ENCODE measurements around the gene LKAAEAR1. TPM values are rescaled to one million over a fixed set of nuclear protein-coding genes. Genes with fewer than 3 reads are reported as not detected.
"Not testable (repeated sequence)": the region's sequence is repeated elsewhere in the genome, so short reads cannot be mapped to it uniquely, and the experiment has no call there.

The LKAAEAR1 gene
- total RNA-seq, 3 donors from 2014 or later: 0.64 TPM; not detected in 2

DNA sequence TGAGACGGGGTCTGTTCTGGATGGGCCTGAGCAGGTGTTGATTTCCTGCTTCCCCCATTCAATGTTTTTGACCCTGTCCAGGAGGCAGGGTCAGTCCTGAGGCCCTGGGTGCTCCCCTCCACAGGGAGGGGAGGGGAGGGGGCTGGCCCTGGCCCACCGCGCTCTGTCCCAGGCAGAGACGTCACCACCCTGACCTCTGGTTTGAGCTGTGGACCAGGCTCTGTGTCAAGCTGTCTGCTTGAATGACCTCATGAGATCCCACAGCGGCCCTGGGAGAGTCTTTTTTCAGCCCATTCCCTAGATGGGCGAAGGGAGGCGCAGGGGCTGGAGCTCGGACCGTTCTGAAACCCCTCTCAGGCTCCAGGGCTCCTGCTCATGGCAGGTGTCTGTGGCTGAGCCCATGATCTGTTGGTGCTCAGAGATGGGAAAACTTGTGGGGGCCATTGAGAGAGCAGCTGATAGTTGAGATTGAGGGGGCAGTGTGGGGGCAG is 8.9 kb upstream of the LKAAEAR1 start:
- Histone ChIP-seq H3K4me3 (no peak overlapping the region), H3K27me3 (no peaks in the 10 kb centered on the region), H3K27ac (no peak overlapping the region), H3K36me3 (no peaks in the 10 kb centered on the region), H3K4me1 (no peaks in the 10 kb centered on the region), H3K9me3 (no peaks in the 10 kb centered on the region)
- intact Hi-C loops (cut with DNase I; ENCODE audit: low total_unique reads): no loop called here
- TF ChIP-seq POLR2AphosphoS5 (IDR thresholded peaks at IDR 0.05) (no peak), POLR2A (IDR thresholded peaks at IDR 0.05) (no peak)
- TF ChIP-seq, protein P1, sequence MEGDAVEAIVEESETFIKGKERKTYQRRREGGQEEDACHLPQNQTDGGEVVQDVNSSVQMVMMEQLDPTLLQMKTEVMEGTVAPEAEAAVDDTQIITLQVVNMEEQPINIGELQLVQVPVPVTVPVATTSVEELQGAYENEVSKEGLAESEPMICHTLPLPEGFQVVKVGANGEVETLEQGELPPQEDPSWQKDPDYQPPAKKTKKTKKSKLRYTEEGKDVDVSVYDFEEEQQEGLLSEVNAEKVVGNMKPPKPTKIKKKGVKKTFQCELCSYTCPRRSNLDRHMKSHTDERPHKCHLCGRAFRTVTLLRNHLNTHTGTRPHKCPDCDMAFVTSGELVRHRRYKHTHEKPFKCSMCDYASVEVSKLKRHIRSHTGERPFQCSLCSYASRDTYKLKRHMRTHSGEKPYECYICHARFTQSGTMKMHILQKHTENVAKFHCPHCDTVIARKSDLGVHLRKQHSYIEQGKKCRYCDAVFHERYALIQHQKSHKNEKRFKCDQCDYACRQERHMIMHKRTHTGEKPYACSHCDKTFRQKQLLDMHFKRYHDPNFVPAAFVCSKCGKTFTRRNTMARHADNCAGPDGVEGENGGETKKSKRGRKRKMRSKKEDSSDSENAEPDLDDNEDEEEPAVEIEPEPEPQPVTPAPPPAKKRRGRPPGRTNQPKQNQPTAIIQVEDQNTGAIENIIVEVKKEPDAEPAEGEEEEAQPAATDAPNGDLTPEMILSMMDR (IDR thresholded peaks at IDR 0.05): no peak
- DNase-seq (ENCODE audit: low spot score in 2 of 2): no peak

DNA sequence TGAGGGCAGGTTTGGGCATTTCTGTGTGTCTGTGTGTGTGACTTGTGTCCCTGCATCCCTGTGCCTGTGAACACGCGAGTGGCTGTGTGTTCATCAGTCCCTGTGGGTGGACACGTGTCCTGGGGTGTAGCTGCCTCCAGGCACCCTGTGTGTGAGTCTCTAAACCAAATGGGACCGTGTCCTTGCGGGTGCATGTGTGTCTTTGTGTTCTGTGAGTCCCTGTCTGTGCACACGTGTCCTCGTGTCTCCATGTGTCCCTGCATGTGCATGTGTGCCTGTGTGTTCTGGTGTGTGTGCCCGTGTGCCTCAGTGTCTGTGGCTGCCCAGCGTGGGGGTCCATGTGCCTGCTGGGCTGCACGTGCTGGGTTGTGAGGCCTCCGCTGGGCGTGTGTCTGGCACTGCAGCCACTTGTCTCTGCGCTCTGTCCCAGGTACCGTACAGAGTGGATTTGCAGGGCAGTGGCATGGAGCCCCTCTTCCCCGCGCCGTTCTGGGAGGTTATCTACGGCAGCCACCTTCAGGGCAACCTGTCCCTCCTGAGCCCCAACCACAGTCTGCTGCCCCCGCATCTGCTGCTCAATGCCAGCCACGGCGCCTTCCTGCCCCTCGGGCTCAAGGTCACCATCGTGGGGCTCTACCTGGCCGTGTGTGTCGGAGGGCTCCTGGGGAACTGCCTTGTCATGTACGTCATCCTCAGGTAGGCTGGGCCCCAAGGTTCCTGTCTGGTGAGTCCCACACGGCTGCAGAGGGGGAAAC is 8.2 kb upstream of the LKAAEAR1 start:
- H3K27ac ChIP-seq: no peak overlapping the region
- TF ChIP-seq, protein P1 (IDR thresholded peaks at IDR 0.05): no peak
- TF ChIP-seq POLR2AphosphoS5 (IDR thresholded peaks at IDR 0.05) (no peak), POLR2A (IDR thresholded peaks at IDR 0.05) (no peak)
- DNase-seq (ENCODE audit: low spot score in 2 of 2): no peak
- intact Hi-C loops (cut with DNase I; ENCODE audit: low total_unique reads): no loop called here
- H3K36me3 ChIP-seq: no peaks in the 10 kb centered on the region
- no peaks in the 10 kb centered on the region for H3K4me1 ChIP-seq
- H3K4me3 ChIP-seq: no peak overlapping the region
- H3K9me3 ChIP-seq: no peaks in the 10 kb centered on the region
- no peaks in the 10 kb centered on the region for H3K27me3 ChIP-seq

DNA sequence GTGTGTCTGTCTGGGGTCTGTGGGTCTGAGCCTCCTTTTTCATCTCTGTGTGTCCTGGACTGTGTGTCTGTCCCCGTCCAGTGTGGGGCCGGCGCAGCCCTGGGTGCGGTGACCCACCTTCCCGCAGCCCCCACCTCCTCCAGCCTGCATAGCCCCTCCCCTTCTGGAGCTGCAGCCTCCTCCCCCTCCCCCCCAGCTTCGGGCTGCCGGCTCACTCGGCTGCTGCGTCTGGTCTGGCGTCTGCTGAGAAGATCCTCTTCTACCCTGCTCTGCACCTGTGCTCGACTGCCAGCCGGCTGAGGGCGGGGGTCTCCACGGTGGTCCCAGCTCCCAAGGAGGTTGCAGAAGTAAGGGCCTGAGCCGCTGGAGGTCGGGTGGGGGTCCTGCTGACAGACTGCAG is 7.6 kb upstream of the LKAAEAR1 start:
- DNase-seq (ENCODE audit: low spot score in 2 of 2): no peak
- no peaks in the 10 kb centered on the region for H3K9me3 ChIP-seq
- H3K4me3 ChIP-seq: no peak overlapping the region
- no peaks in the 10 kb centered on the region for H3K36me3 ChIP-seq
- no peaks in the 10 kb centered on the region for H3K27me3 ChIP-seq
- no peak overlapping the region for H3K27ac ChIP-seq
- intact Hi-C loops (cut with DNase I; ENCODE audit: low total_unique reads): no loop called here
- H3K4me1 ChIP-seq: no peaks in the 10 kb centered on the region
- TF ChIP-seq POLR2AphosphoS5 (IDR thresholded peaks at IDR 0.05): no peak
- TF ChIP-seq, protein P1 (IDR thresholded peaks at IDR 0.05): no peak
- TF ChIP-seq POLR2A (IDR thresholded peaks at IDR 0.05): no peak

DNA sequence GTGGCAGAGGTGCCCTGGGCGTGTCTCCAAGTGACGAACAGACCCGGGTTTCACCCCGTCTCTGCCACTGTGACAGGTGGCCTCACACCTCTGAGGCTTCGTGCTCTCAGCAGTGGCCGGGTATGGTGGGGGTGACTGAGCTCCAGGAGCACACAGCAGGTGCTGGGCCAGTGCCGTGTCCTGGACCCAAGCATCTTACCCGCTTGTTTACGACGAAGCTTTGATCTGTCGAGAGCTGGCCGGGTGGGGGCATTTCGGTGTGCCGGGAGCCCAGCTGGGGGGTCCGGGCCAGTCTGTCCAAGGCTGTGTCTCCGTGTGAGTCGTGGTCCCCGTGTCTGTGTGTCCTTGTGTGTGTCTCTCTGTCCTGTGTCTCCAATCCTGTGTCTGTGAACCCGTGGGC is 7.1 kb upstream of the LKAAEAR1 start:
- Histone ChIP-seq H3K4me3 (no peak overlapping the region), H3K27ac (no peak overlapping the region), H3K36me3 (no peaks in the 10 kb centered on the region), H3K4me1 (no peaks in the 10 kb centered on the region), H3K27me3 (no peaks in the 10 kb centered on the region), H3K9me3 (no peaks in the 10 kb centered on the region)
- intact Hi-C loops (cut with DNase I; ENCODE audit: low total_unique reads): no loop called here
- TF ChIP-seq POLR2A (IDR thresholded peaks at IDR 0.05) (no peak), POLR2AphosphoS5 (IDR thresholded peaks at IDR 0.05) (no peak)
- TF ChIP-seq, protein P1 (IDR thresholded peaks at IDR 0.05): no peak
- DNase-seq (ENCODE audit: low spot score in 2 of 2): no peak

DNA sequence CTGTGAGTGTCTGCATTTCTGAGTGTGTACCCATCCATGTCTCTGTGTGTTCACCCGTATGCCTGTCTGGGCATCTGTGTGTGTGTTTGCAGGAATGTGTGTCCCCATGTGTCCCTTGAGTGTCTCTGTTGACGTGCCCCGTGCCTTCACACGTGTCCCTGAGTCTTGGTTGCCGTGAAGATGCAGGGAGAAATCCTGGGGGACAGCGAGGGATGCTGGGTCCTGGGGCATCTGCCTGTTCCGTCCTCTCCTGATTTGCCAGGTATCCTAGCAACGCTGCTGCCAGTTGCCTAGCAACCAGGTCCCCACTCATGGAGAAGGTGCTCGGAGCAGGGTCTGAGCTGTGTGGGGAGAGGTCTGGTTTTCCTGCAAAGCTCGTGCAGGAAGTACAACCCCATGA is 6.0 kb upstream of the LKAAEAR1 start:
- no peak for DNase-seq (ENCODE audit: low spot score in 2 of 2)
- H3K36me3 ChIP-seq: no peaks in the 10 kb centered on the region
- H3K9me3 ChIP-seq: no peaks in the 10 kb centered on the region
- no peaks in the 10 kb centered on the region for H3K4me1 ChIP-seq
- intact Hi-C loops (cut with DNase I; ENCODE audit: low total_unique reads): no loop called here
- peaks cover 0 to 2% of the 10 kb centered on the region in 2 donors for H3K27me3 ChIP-seq
- no peak overlapping the region for H3K4me3 ChIP-seq
- H3K27ac ChIP-seq: no peak overlapping the region
- TF ChIP-seq, protein P1 (IDR thresholded peaks at IDR 0.05): no peak
- TF ChIP-seq POLR2AphosphoS5 (IDR thresholded peaks at IDR 0.05) (no peak), POLR2A (IDR thresholded peaks at IDR 0.05) (no peak)

DNA sequence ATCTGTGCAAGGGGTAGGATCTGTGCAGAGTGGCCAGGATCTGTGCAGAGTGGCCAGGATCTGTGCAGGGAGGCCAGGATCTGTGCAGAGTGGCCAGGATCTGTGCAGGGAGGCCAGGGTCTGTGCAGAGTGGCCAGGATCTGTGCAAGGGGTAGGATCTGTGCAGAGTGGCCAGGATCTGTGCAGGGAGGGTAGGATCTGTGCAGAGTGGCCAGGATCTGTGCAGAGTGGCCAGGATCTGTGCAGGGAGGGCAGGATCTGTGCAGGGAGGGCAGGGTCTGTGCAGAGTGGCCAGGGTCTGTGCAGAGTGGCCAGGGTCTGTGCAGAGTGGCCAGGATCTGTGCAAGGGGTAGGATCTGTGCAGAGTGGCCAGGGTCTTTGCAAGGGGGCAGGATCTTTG is 4.4 kb upstream of the LKAAEAR1 start:
- H3K9me3 ChIP-seq; H3K27me3 ChIP-seq; H3K4me3 ChIP-seq; H3K4me1 ChIP-seq; H3K36me3 ChIP-seq; DNase-seq (ENCODE audit: low spot score in 2 of 2); H3K27ac ChIP-seq; intact Hi-C loops (cut with DNase I; ENCODE audit: low total_unique reads): not testable (repeated sequence)

DNA sequence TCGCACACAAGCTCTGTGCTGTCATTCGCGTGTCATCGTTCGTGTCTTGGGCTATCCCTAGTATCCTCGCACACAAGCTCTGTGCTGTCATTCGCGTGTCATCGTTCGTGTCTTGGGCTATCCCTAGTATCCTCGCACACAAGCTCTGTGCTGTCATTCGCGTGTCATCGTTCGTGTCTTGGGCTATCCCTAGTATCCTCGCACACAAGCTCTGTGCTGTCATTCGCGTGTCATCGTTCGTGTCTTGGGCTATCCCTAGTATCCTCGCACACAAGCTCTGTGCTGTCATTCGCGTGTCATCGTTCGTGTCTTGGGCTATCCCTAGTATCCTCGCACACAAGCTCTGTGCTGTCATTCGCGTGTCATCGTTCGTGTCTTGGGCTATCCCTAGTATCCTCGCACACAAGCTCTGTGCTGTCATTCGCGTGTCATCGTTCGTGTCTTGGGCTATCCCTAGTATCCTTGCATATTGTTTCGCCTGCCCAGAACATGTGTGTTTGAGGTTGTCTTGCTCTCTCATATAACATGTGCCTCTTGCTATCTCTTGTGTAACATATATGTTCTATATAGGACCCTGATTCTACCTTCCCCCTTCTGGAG is 3.1 kb upstream of the LKAAEAR1 start:
- H3K4me3 ChIP-seq; H3K9me3 ChIP-seq; H3K36me3 ChIP-seq; H3K27ac ChIP-seq; H3K4me1 ChIP-seq; DNase-seq (ENCODE audit: low spot score in 2 of 2); intact Hi-C loops (cut with DNase I; ENCODE audit: low total_unique reads); H3K27me3 ChIP-seq: not testable (repeated sequence)

All from breast epithelium (tissue), 4 donors.